ENCODE results near the gene ITPR1. TPM values are rescaled to one million over a fixed set of nuclear protein-coding genes. Genes with fewer than 3 reads are reported as not detected.

Gene ITPR1
- total RNA-seq, 4 donors from 2014 or later: 15.3 to 50.2 (median 28.7) TPM

DNA sequence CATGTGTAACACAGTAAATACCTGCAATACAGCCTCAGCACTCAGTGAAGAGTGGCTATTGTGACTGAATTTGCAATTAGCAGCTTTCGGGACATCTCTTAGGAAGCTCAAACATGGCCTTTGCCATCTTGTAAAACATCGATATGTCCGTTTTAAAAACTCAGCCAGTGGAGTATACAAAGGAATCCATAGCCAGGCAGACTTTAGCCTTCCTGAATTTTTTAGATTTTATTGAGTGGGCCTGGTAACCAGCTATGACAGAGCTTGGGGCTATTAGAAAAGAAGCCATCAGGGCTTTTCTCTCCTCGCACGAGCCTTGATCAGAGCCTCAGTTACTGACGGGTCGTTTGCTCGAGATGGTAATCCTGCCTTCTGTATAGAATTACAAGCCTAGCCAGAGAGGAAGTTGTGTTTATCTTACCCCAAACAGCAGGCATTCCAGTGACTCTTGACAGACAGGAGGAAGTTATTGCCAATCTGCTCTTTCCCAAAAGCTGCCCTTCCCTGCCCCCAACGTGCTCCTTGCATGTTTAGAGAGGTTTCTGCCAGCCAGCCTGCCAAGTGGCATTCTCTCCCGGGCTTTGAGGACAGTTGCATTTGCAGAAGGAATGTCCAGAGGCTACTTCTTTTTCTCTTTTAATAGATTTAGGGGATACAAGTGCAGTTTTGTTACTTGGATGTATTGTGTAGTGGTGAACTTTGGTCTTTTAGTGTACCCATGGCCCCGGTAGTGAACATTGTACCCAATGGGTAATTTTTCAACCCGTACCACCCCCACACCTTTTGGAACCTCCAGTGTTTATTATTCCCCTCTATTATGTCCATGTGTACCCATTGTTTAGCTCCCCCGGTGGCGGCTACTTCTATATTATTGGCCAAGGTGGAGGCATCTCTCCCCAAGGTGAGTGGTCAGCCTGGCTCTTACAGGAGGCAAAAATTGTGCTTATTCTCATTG lies 40.6 kb downstream of the ITPR1 start:
- H3K27me3 ChIP-seq: no peaks in the 10 kb centered on the region
- TF ChIP-seq, protein P1, sequence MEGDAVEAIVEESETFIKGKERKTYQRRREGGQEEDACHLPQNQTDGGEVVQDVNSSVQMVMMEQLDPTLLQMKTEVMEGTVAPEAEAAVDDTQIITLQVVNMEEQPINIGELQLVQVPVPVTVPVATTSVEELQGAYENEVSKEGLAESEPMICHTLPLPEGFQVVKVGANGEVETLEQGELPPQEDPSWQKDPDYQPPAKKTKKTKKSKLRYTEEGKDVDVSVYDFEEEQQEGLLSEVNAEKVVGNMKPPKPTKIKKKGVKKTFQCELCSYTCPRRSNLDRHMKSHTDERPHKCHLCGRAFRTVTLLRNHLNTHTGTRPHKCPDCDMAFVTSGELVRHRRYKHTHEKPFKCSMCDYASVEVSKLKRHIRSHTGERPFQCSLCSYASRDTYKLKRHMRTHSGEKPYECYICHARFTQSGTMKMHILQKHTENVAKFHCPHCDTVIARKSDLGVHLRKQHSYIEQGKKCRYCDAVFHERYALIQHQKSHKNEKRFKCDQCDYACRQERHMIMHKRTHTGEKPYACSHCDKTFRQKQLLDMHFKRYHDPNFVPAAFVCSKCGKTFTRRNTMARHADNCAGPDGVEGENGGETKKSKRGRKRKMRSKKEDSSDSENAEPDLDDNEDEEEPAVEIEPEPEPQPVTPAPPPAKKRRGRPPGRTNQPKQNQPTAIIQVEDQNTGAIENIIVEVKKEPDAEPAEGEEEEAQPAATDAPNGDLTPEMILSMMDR (IDR thresholded peaks at IDR 0.05): no peak
- TF ChIP-seq EP300 (IDR thresholded peaks at IDR 0.05; ENCODE audit: low read depth) (no peak), POLR2A (IDR thresholded peaks at IDR 0.05) (no peak), POLR2AphosphoS5 (IDR thresholded peaks at IDR 0.05) (no peak)
- in situ Hi-C loops (cut with MboI; ENCODE audit: low pct_ligation_motif_present in 1 of 4, low pct_unique_long_range_greater_than_20kb in 1 of 4, low sequenced_read_pairs in 3 of 4): no loop called here
- H3K4me1 ChIP-seq: peaks cover 0 to 29% (median 8%) of the 10 kb centered on the region in 4 donors
- peak overlapping the region; percentile 25 to 39 (median 29) for H3K27ac ChIP-seq
- no peak for DNase-seq
- intact Hi-C loops (cut with DNase I; ENCODE audit: low total_unique reads): no loop called here
- no peak overlapping the region for H3K4me3 ChIP-seq
- no peaks in the 10 kb centered on the region for H3K36me3 ChIP-seq
- H3K9me3 ChIP-seq: no peaks in the 10 kb centered on the region
- WGBS, 2 donors (ENCODE audit: low coverage in 1 of 2): 50 to 60% methylated on average over 1 to 14 of the region's 14 CpGs

- no peak overlapping the region for H3K4me3 ChIP-seq
- DNase-seq: no peak
- H3K36me3 ChIP-seq: no peaks in the 10 kb centered on the region
- no peaks in the 10 kb centered on the region for H3K9me3 ChIP-seq
- TF ChIP-seq, protein P1 (IDR thresholded peaks at IDR 0.05): no peak
- TF ChIP-seq POLR2A (IDR thresholded peaks at IDR 0.05) (no peak), POLR2AphosphoS5 (IDR thresholded peaks at IDR 0.05) (no peak), EP300 (IDR thresholded peaks at IDR 0.05; ENCODE audit: low read depth) (no peak)
- no peaks in the 10 kb centered on the region for H3K27me3 ChIP-seq
- in situ Hi-C loops (cut with MboI; ENCODE audit: low pct_ligation_motif_present in 1 of 4, low pct_unique_long_range_greater_than_20kb in 1 of 4, low sequenced_read_pairs in 3 of 4): no loop called here
- H3K4me1 ChIP-seq: peaks cover 0 to 24% (median 8%) of the 10 kb centered on the region in 4 donors
- WGBS, 2 donors (ENCODE audit: low coverage in 1 of 2): 69 to 81% methylated on average over 2 to 5 of the region's 5 CpGs
- intact Hi-C loops (cut with DNase I; ENCODE audit: low total_unique reads): no loop called here
- H3K27ac ChIP-seq: peak overlapping the region in 1 of 4 donors; percentile 31
Measured at GRCh38 chr3:4534906-4535305, 41.8 kb downstream of the ITPR1 start.

DNA sequence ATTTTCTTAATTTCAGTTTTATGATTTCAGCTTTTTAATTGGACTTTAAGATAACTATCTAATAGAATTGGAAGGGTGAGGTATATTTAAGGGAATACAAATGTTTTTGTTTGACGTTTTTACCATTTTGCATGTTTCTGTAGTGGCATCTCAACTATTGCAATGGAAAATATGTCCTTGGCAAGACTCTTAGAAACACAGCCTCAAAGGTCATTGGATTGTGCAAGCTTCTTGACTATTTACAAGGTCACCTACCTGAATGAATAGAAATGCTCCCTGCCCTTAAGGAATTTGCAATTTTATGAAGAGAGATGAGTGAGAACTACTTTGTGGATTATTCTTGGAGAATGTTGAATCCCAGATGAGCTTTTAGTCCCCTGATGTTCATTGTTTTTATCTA lies 43.1 kb downstream of the ITPR1 start:
- H3K4me3 ChIP-seq: no peak overlapping the region
- in situ Hi-C loops (cut with MboI; ENCODE audit: low pct_ligation_motif_present in 1 of 4, low pct_unique_long_range_greater_than_20kb in 1 of 4, low sequenced_read_pairs in 3 of 4) (no loop called here), intact Hi-C loops (cut with DNase I; ENCODE audit: low total_unique reads) (no loop called here)
- DNase-seq: no peak
- peaks cover 0 to 24% (median 8%) of the 10 kb centered on the region in 4 donors for H3K4me1 ChIP-seq
- TF ChIP-seq POLR2AphosphoS5 (IDR thresholded peaks at IDR 0.05): no peak
- TF ChIP-seq POLR2A (IDR thresholded peaks at IDR 0.05): no peak
- TF ChIP-seq, protein P1 (IDR thresholded peaks at IDR 0.05): no peak
- no peak for TF ChIP-seq EP300 (IDR thresholded peaks at IDR 0.05; ENCODE audit: low read depth)
- 44 to 60% methylated on average over 1 of the region's 1 CpG for WGBS, 2 donors (ENCODE audit: low coverage in 1 of 2)
- H3K9me3 ChIP-seq: no peaks in the 10 kb centered on the region
- H3K27ac ChIP-seq: no peak overlapping the region
- H3K36me3 ChIP-seq: no peaks in the 10 kb centered on the region
- no peaks in the 10 kb centered on the region for H3K27me3 ChIP-seq

GRCh38 chr3:4540267-4540666 lies 47.1 kb downstream of the ITPR1 start:
- TF ChIP-seq POLR2AphosphoS5 (IDR thresholded peaks at IDR 0.05): no peak
- TF ChIP-seq POLR2A (IDR thresholded peaks at IDR 0.05): no peak
- no peak for TF ChIP-seq EP300 (IDR thresholded peaks at IDR 0.05; ENCODE audit: low read depth)
- TF ChIP-seq, protein P1 (IDR thresholded peaks at IDR 0.05): no peak
- Histone ChIP-seq H3K4me3 (no peak overlapping the region), H3K36me3 (no peaks in the 10 kb centered on the region), H3K4me1 (no peaks in the 10 kb centered on the region), H3K27me3 (no peaks in the 10 kb centered on the region), H3K9me3 (no peaks in the 10 kb centered on the region), H3K27ac (no peak overlapping the region)
- intact Hi-C loops (cut with DNase I; ENCODE audit: low total_unique reads) (no loop called here), in situ Hi-C loops (cut with MboI; ENCODE audit: low pct_ligation_motif_present in 1 of 4, low pct_unique_long_range_greater_than_20kb in 1 of 4, low sequenced_read_pairs in 3 of 4) (no loop called here)
- DNase-seq: no peak
- WGBS, 2 donors (ENCODE audit: low coverage in 1 of 2): 93% methylated on average over 3 to 4 of the region's 4 CpGs
